ENCODE data around the gene ARMC9.

DNA sequence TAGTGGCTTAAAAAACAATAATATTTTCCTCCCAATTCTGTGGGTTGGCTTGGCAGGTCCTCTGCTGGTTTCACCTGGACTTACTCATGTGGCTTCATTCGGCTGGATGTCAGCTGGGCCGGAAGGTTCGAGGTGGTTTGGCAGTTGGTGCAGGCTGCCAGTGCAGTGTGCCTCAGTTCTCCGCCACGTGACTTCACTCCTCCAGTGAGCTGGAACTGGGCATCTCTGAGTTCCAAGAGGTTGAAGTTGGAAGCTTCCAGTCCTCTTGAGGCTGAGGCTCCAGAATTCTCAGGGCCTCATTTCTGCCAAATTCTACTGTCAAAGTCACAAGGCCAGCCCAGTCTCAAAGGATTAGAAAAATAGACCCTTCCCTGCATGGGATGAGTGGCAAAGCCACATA lies 113.6 kb downstream of the ARMC9 start:
- no peak for TF ChIP-seq FOS (IDR thresholded peaks at IDR 0.05; ENCODE audit: borderline replicate concordance, insufficient read depth, low read length)
- TF ChIP-seq, protein P1, sequence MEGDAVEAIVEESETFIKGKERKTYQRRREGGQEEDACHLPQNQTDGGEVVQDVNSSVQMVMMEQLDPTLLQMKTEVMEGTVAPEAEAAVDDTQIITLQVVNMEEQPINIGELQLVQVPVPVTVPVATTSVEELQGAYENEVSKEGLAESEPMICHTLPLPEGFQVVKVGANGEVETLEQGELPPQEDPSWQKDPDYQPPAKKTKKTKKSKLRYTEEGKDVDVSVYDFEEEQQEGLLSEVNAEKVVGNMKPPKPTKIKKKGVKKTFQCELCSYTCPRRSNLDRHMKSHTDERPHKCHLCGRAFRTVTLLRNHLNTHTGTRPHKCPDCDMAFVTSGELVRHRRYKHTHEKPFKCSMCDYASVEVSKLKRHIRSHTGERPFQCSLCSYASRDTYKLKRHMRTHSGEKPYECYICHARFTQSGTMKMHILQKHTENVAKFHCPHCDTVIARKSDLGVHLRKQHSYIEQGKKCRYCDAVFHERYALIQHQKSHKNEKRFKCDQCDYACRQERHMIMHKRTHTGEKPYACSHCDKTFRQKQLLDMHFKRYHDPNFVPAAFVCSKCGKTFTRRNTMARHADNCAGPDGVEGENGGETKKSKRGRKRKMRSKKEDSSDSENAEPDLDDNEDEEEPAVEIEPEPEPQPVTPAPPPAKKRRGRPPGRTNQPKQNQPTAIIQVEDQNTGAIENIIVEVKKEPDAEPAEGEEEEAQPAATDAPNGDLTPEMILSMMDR (IDR thresholded peaks at IDR 0.05; ENCODE audit: extremely low read depth in 1 of 2, insufficient read depth in 1 of 2, low read depth in 1 of 2, low read length in 2 of 2), result no peak
- no peak for TF ChIP-seq POLR2A (IDR thresholded peaks at IDR 0.05; ENCODE audit: low read depth, low read length)
- no peak for TF ChIP-seq POLR2AphosphoS5 (IDR thresholded peaks at IDR 0.05; ENCODE audit: insufficient read depth, low read depth, low read length)
- no peak for TF ChIP-seq EZH2 (IDR thresholded peaks at IDR 0.05; ENCODE audit: borderline replicate concordance, low read depth, low read length, severe bottlenecking)
- TF ChIP-seq MYC (IDR thresholded peaks at IDR 0.05; ENCODE audit: low read depth, low read length), result no peak

Measured in endothelial cell of umbilical vein (primary cell).